Measurements from ENCODE around the gene ANKRD12.
"Not testable (repeated sequence)": the region's sequence is repeated elsewhere in the genome, so short reads cannot be mapped to it uniquely, and the experiment has no call there.

DNA sequence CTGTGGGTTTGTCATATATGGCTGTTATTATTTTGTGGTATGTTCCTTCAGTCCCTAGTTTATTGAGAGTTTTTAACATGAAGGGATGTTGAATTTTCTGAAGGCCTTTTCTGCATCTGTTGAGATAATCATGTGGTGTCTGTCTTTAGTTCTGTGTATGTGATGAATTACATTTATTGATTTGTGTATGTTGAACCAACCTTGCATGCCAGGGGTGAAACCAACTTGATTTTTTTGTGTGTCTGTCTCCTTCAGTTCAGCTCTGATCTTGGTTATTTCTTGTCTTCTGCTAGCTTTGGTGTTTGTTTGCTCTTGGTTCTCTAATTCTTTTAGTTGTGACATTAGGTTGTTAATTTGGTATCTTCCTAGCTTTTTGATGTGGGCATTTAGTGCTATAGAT, 27.6 kb downstream of the ANKRD12 start:
- TF ChIP-seq, protein P1, sequence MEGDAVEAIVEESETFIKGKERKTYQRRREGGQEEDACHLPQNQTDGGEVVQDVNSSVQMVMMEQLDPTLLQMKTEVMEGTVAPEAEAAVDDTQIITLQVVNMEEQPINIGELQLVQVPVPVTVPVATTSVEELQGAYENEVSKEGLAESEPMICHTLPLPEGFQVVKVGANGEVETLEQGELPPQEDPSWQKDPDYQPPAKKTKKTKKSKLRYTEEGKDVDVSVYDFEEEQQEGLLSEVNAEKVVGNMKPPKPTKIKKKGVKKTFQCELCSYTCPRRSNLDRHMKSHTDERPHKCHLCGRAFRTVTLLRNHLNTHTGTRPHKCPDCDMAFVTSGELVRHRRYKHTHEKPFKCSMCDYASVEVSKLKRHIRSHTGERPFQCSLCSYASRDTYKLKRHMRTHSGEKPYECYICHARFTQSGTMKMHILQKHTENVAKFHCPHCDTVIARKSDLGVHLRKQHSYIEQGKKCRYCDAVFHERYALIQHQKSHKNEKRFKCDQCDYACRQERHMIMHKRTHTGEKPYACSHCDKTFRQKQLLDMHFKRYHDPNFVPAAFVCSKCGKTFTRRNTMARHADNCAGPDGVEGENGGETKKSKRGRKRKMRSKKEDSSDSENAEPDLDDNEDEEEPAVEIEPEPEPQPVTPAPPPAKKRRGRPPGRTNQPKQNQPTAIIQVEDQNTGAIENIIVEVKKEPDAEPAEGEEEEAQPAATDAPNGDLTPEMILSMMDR (IDR thresholded peaks at IDR 0.05): not testable (repeated sequence)
- TF ChIP-seq POLR2AphosphoS5 (IDR thresholded peaks at IDR 0.05): not testable (repeated sequence)

All from breast epithelium (tissue), 3 donors.